GM12878 (cell line): ENCODE results near the gene AKAP5. TPM values are rescaled to one million over a fixed set of nuclear protein-coding genes. Genes with fewer than 3 reads are reported as not detected.

Experiments used
- ATAC-seq: fragments of 200-7000 bp; cut with Tn5 transposase; 3 replicates; pipeline ENCODE4 v1.9.1; 2020; ENCODE audit warnings: mild to moderate bottlenecking, moderate library complexity
- BruUV-seq: library from RNA; stranded (reverse); fragments of 400-500 nt; replicated peaks from 2 replicates; lab custom pipeline; 2021; lab: Mats Ljungman, UMichigan
- CTCF ChIA-PET: fragments of 300-600 bp; sonication (Branson Sonifier 250); formaldehyde crosslinking; extraction: SDS; loops from one replicate; lab custom pipeline; 2021; ENCODE audit warnings: inconsistent platforms; lab: Yijun Ruan, JAX
- POLR2A ChIA-PET: fragments of 350-600 bp; formaldehyde crosslinking; extraction: SDS; loops from one replicate; lab custom pipeline; 2021; ENCODE audit warnings: inconsistent platforms; lab: Charles Lee
- RAD21 ChIA-PET: fragments of 300-600 bp; sonication (Branson Sonifier 250); formaldehyde crosslinking; loops from one replicate; lab custom pipeline; 2023; ENCODE audit warnings: antibody characterized with exemption; ENCODE audit not compliant: unreplicated experiment; lab: Charles Lee
- SMC1A ChIA-PET: fragments of 300-600 bp; sonication (Branson Sonifier 250); formaldehyde crosslinking; loops from one replicate; lab custom pipeline; 2023; ENCODE audit not compliant: unreplicated experiment, uncharacterized antibody; lab: Charles Lee
- DNase-seq: peaks from one replicate; pipeline ENCODE4 v3.0.0-alpha.2; 2011; ENCODE audit warnings: low read depth, low spot score
- FAIRE-seq: peaks from 3 replicates; lab custom pipeline; 2011; peaks lifted over from hg19 to GRCh38; lab: Jason Lieb, UNC
- H2AFZ ChIP-seq: 2 replicates; pipeline ENCODE4 v1.6.0; 2011; ENCODE audit warnings: low read depth, low read length, control low read depth; ENCODE audit not compliant: control insufficient read depth
- H3K27ac ChIP-seq: 2 replicates; pipeline ENCODE4 v1.5.1; 2011; ENCODE audit warnings: control low read depth; ENCODE audit not compliant: control insufficient read depth, insufficient read depth
- H3K27me3 ChIP-seq, 2 experiments: replicated peaks in 1 of 2; 2 replicates each; pipeline versions ENCODE4 v1.6.0 to v1.6.1; 2011; ENCODE audit warnings: low read length in 1 of 2; ENCODE audit not compliant: control insufficient read depth in 2 of 2, insufficient read depth in 2 of 2
- H3K36me3 ChIP-seq, 2 experiments: 2 replicates each; pipeline ENCODE4 v1.5.1; 2011; ENCODE audit warnings: low read length in 1 of 2; ENCODE audit not compliant: control insufficient read depth in 2 of 2, insufficient read depth in 2 of 2
- H3K4me1 ChIP-seq: 2 replicates; pipeline ENCODE4 v1.6.1; 2011; ENCODE audit warnings: mild to moderate bottlenecking, low read length, moderate library complexity, mixed read lengths; ENCODE audit not compliant: control insufficient read depth, insufficient read depth
- H3K4me2 ChIP-seq: 2 replicates; pipeline ENCODE4 v1.6.0; 2011; ENCODE audit warnings: control low read depth; ENCODE audit not compliant: control insufficient read depth, insufficient read depth
- H3K4me3 ChIP-seq: fragments of 200-600 bp; sonication (generic); 2 replicates; pipeline ENCODE4 v1.5.1; 2016
- H3K79me2 ChIP-seq: 2 replicates; pipeline ENCODE4 v1.6.0; 2011; ENCODE audit warnings: low read length; ENCODE audit not compliant: control insufficient read depth, insufficient read depth
- H3K9ac ChIP-seq: 2 replicates; pipeline ENCODE4 v1.8.0; 2011; ENCODE audit warnings: low read length, control low read depth, mixed read lengths; ENCODE audit not compliant: control insufficient read depth, insufficient read depth
- H3K9me3 ChIP-seq: replicated peaks from 3 replicates; pipeline ENCODE4 v1.5.1; 2011; ENCODE audit warnings: mild to moderate bottlenecking, low read length; ENCODE audit not compliant: control insufficient read depth, insufficient read depth
- H4K20me1 ChIP-seq: 2 replicates; pipeline ENCODE4 v1.6.0; 2011; ENCODE audit not compliant: control insufficient read depth, insufficient read depth
- BMI1 ChIP-seq: fragments of 450-650 bp; IDR thresholded peaks from 2 replicates; pipeline ENCODE4 v1.6.1; 2016; ENCODE audit warnings: mild to moderate bottlenecking, moderate library complexity, borderline replicate concordance
- HCFC1 ChIP-seq: fragments of 150-350 bp; IDR thresholded peaks from 2 replicates; pipeline ENCODE4 v1.6.1; 2014; ENCODE audit warnings: low read length
- IKZF1 ChIP-seq: fragments of 450-650 bp; conservative IDR thresholded peaks from 2 replicates; pipeline ENCODE4 v1.6.1; 2017; ENCODE audit warnings: antibody characterized with exemption, mild to moderate bottlenecking
- RAD51 ChIP-seq: fragments of 450-650 bp; IDR thresholded peaks from 2 replicates; pipeline ENCODE4 v1.6.1; 2016; ENCODE audit warnings: moderate library complexity, mild to moderate bottlenecking, inconsistent platforms
- RUNX3 ChIP-seq: IDR thresholded peaks from 2 replicates; pipeline ENCODE4 v1.6.1; 2012; ENCODE audit warnings: low read length, inconsistent platforms
- WGBS: methylation state at CpG from one replicate; pipeline ENCODE4 v1.1.6; 2016; ENCODE audit warnings: low lambda C conversion rate; ENCODE audit not compliant: insufficient replicate concordance, insufficient coverage; ENCODE audit errors: missing lambda C conversion rate; 5-methylcytosine and 5-hydroxymethylcytosine counted together
- in situ Hi-C: fragments of 300-500 bp; cut with MboI; formaldehyde crosslinking; loops from 9 replicates; pipeline ENCODE4 v1.14.3; 2018; ENCODE audit warnings: mixed read lengths
- intact Hi-C: fragments of 100-400 bp; cut with micrococcal nuclease; formaldehyde crosslinking; loops from one replicate; pipeline ENCODE4 v1.14.2; 2022; ENCODE audit not compliant: unreplicated experiment
- polyA plus RNA-seq, 11 experiments: library from polyadenylated mRNA; depleted of rRNA in 4 of 11; unstranded in 6 of 11; stranded (reverse) in 5 of 11; fragments of >200 nt; fragmentation: Nextera tagmentation in 4 of 11; fragmentation: Illumina TruSeq in 1 of 11; extraction: Ambion mirVana in 4 of 11; extraction: Trizol in 1 of 11; gene quantifications; 1 replicate in 1 of 11; 2 replicates in 10 of 11; pipeline versions ENCODE4 v1.2.1 to v1.2.3, GENCODE V29; 2011 to 2016; ENCODE audit warnings: inconsistent platforms in 2 of 11, missing spikeins in 2 of 11, low read depth in 1 of 11
- total RNA-seq, 4 experiments: library from RNA; depleted of rRNA in 3 of 4; stranded (reverse); fragments of >200 nt in 3 of 4; fragmentation: Illumina TruSeq in 1 of 4; extraction: Trizol in 1 of 4; gene quantifications; 2 replicates each; pipeline versions ENCODE4 v1.2.1 to v1.2.3, GENCODE V29; 2013 to 2021

Gene AKAP5
- total and polyA plus RNA-seq, 10 of the 15 experiments (the other 5 are each of a cell fraction or from before 2014, with no cell fraction given): 0.45 to 5.1 (median 1.7) TPM

DNA sequence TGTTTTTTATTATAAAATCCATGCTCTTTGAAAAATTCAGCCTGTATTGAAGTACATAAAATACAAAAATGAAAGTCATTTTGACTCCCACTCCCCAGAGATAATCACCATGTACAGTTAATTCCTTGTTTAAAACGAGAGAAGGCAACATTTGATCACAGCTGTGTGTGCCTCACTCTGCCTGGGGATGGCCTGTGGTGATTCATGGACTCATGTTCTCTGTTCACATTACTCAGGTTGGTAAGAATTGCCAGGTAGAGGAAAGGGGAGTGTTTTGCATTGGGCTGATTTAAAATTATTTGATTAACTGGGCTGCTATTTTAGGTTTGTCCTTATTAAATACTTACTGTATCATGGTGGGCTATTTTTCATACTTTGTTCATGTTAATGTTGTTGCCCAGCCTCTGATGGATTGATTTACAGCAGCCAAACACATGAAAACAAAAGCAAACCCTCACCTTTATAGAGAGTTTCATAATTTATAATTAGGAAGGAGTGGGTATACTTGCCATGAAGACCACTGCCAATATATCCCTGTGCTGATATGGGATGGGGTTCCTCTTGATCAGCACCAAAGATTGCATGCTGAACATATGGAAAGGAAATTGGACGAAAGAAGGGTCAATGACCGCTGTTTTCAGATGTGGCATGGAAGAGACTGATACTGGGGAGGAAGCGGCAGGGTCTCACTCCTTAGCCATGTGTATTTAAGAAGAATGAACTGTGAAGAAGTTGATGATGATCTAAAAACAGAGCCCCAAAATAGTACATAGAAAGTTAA is 42.3 kb downstream of the AKAP5 start:
- FAIRE-seq: no peak
- no peak for TF ChIP-seq IKZF1
- peak; percentile 12; the same call in 1 of the 2 replicates for TF ChIP-seq BMI1
- TF ChIP-seq RUNX3: no peak
- no peak for TF ChIP-seq HCFC1
- TF ChIP-seq RAD51: no peak
- in situ Hi-C loops (no loop called here), intact Hi-C loops (loop anchor here (2.0 to 5.0 kb wide), 3 partner anchors 63 to 170 kb away; no protein-coding TSS in a partner anchor)
- no peak for ATAC-seq
- ChIA-PET CTCF (interaction anchor here (1.9 to 6.3 kb wide), 5 partner anchors 11 to 163 kb away, joined by 11 to 63 read pairs (median 43); no protein-coding TSS in a partner anchor), SMC1A (interaction anchor here (0.9 to 5.0 kb wide), 7 partner anchors 10 to 164 kb away, joined by 3 to 40 read pairs (median 6); partner anchors contain the start of gene AKAP5), RAD21 (interaction anchor here (0.9 to 4.2 kb wide), 7 partner anchors 11 to 129 kb away, joined by 3 to 19 read pairs (median 4); partner anchors contain the start of gene MTHFD1), POLR2A (interaction anchor here (0.5 to 1.0 kb wide), 4 partner anchors 10 to 782 kb away, joined by 3 to 5 read pairs (median 3); no protein-coding TSS in a partner anchor)
- Histone ChIP-seq H3K4me2 (peak overlapping the region; percentile 93), H3K79me2 (peaks cover 96% of the 10 kb centered on the region), H3K4me1 (peaks cover 22% of the 10 kb centered on the region), H3K4me3 (peak overlapping the region; percentile 91), H3K36me3 (peaks cover 0 to 11% of the 10 kb centered on the region in 2 experiments; a peak in 3 of 4 replicates), H3K27me3 (no peaks in the 10 kb centered on the region), H4K20me1 (peaks cover 5% of the 10 kb centered on the region), H3K27ac (peak overlapping the region; percentile 98), H2AFZ (no peak overlapping the region), H3K9me3 (no peaks in the 10 kb centered on the region), H3K9ac (peak overlapping the region; percentile 45)
- WGBS: 1% methylated on average over 4 of the region's 4 CpGs
- BruUV-seq: no TSS peak
- DNase-seq: no peak
